ENCODE measurements around the gene KAT14.

- TF ChIP-seq CTCF (IDR thresholded peaks at IDR 0.05) = no peak
- TF ChIP-seq EP300 (IDR thresholded peaks at IDR 0.05) = no peak
Observed at GRCh38 chr20:18101125-18101810, 36.4 kb upstream of the KAT14 start.

Data from sigmoid colon (tissue), 4 donors.